ENCODE measurements around the gene CDS2.

GRCh38 chr20:5214826-5215225 lies 88.0 kb downstream of the CDS2 start:
- TF ChIP-seq CTCF (IDR thresholded peaks at IDR 0.05) (no peak), POLR2A (IDR thresholded peaks at IDR 0.05) (no peak), EP300 (IDR thresholded peaks at IDR 0.05) (no peak)

All from ovary (tissue), 3 donors.